ENCODE data around the gene CTSD. TPM values are rescaled to one million over a fixed set of nuclear protein-coding genes. Genes with fewer than 3 reads are reported as not detected.
A peak's percentile ranks its signal among the peaks of the same experiment; 100 is the strongest.
"Not testable (repeated sequence)": the region's sequence is repeated elsewhere in the genome, so short reads cannot be mapped to it uniquely, and the experiment has no call there.

The CTSD gene
- total RNA-seq (2021) = 158 and 161 TPM in 2 replicates
- long read RNA-seq, transcript CTSD-201 (9 exons, 2,123 nt) = major isoform, 1,454 of 1,522 reads
- long read RNA-seq, partial matches to known transcripts = 38 of 1,522 reads
- long read RNA-seq, other reads (novel, unspliced or antisense) = 20 of 1,522 reads

GRCh38 chr11:1763796-1764661, at the start of gene CTSD:
TSS of gene CTSD (minus strand) at chr11:1763927. CDS start at chr11:1763859, 68 bp downstream.
- Histone ChIP-seq H3K9ac (ENCODE audit: extremely low read depth, insufficient read length, low read length) (peak within 1 kb of the TSS; percentile 18), H3K4me1 (ENCODE audit: insufficient read depth, low read length) (peaks cover 3% of the 10 kb centered on the region; the same call in 1 of the 2 replicates), H3K9me3 (ENCODE audit: control insufficient read depth, low read depth, low read length) (no peaks in the 10 kb centered on the region), H4K91ac (ENCODE audit: insufficient read length, low read depth, low read length) (no peak within 1 kb of the TSS), H2BK20ac (ENCODE audit: low read depth, low read length, poor library complexity, severe bottlenecking) (no peak within 1 kb of the TSS), H2BK15ac (ENCODE audit: low read depth, low read length) (no peak within 1 kb of the TSS), H3K23ac (ENCODE audit: insufficient read length, low read depth, low read length) (no peak within 1 kb of the TSS), H4K20me1 (ENCODE audit: control insufficient read depth, insufficient read depth, insufficient read length) (no peaks in the 10 kb centered on the region), H3K79me1 (ENCODE audit: insufficient read depth, low read depth, low read length, poor library complexity, severe bottlenecking) (peaks cover 9% of the 10 kb centered on the region), H3T11ph (ENCODE audit: low read length) (no peak within 1 kb of the TSS), H2BK120ac (ENCODE audit: low read depth, low read length, poor library complexity, severe bottlenecking) (no peak within 1 kb of the TSS), H2AFZ (ENCODE audit: low read length) (no peak within 1 kb of the TSS), H3K27ac (ENCODE audit: insufficient read length, low read depth, low read length) (no peak within 1 kb of the TSS), H2AK5ac (ENCODE audit: insufficient read length, low read length) (no peak within 1 kb of the TSS), H2BK5ac (ENCODE audit: insufficient read length, low read length) (no peak within 1 kb of the TSS), H3K4ac (ENCODE audit: low read depth, low read length) (no peak within 1 kb of the TSS), H3K18ac (ENCODE audit: insufficient read length, low read depth, low read length) (no peak within 1 kb of the TSS), H4K5ac (ENCODE audit: insufficient read length, low read depth, low read length) (no peak within 1 kb of the TSS), H3K14ac (ENCODE audit: insufficient read depth, low read length) (peak within 1 kb of the TSS; percentile 35), H3K79me2 (ENCODE audit: insufficient read depth, low read length) (no peaks in the 10 kb centered on the region; the same call in 1 of the 2 replicates), H3K56ac (ENCODE audit: insufficient read length, low read depth, low read length) (no peak within 1 kb of the TSS), H3K4me2 (ENCODE audit: insufficient read depth, insufficient read length, low read length) (peak within 1 kb of the TSS; percentile 77), H2BK12ac (ENCODE audit: insufficient read length, low read depth, low read length) (no peak within 1 kb of the TSS), H3K23me2 (ENCODE audit: insufficient read length, low read depth, low read length, poor library complexity, severe bottlenecking) (peaks cover 10% of the 10 kb centered on the region), H3K27me3 (ENCODE audit: insufficient read depth, low read length) (no peaks in the 10 kb centered on the region), H4K8ac (replicated peaks; ENCODE audit: insufficient read length, low read depth, low read length) (no peak within 1 kb of the TSS)
- no CpG with 5 or more reads among the region's 85 CpGs for WGBS (ENCODE audit: extremely low coverage, insufficient read length, low lambda C conversion rate)
- DNase-seq = peak; percentile 80
- TF ChIP-seq CTCF (conservative IDR thresholded peaks at IDR 0.05) = no peak
- peak within 1 kb of the TSS in 2 of 3 experiments; percentile 75 to 93; a peak in 4 of 7 replicates for H3K27ac Mint-ChIP-seq
- peaks cover 3% of the 10 kb centered on the region for H3K27me3 Mint-ChIP-seq (ENCODE audit: low read depth)
- H3K36me3 Mint-ChIP-seq (ENCODE audit: insufficient read depth in 1 of 3, low read depth in 3 of 3) = no peaks in the 10 kb centered on the region; a peak in 2 of 7 replicates
- peak within 1 kb of the TSS; percentile 86 to 93 for H3K4me3 Mint-ChIP-seq
- no peaks in the 10 kb centered on the region for H3K9me3 Mint-ChIP-seq
- peaks cover 2 to 8% of the 10 kb centered on the region in 2 experiments; a peak in 3 of 4 replicates for H3K4me1 Mint-ChIP-seq

- not testable (repeated sequence) for H2BK15ac ChIP-seq (ENCODE audit: low read depth, low read length); H3K23me2 ChIP-seq (ENCODE audit: insufficient read length, low read depth, low read length, poor library complexity, severe bottlenecking); H4K8ac ChIP-seq (replicated peaks; ENCODE audit: insufficient read length, low read depth, low read length); H3K4me1 Mint-ChIP-seq; H3K14ac ChIP-seq (ENCODE audit: insufficient read depth, low read length); H3K56ac ChIP-seq (ENCODE audit: insufficient read length, low read depth, low read length); H3K9ac ChIP-seq (ENCODE audit: extremely low read depth, insufficient read length, low read length); H3K18ac ChIP-seq (ENCODE audit: insufficient read length, low read depth, low read length); H3K79me2 ChIP-seq (ENCODE audit: insufficient read depth, low read length); H2AFZ ChIP-seq (ENCODE audit: low read length); H2AK5ac ChIP-seq (ENCODE audit: insufficient read length, low read length); H2BK20ac ChIP-seq (ENCODE audit: low read depth, low read length, poor library complexity, severe bottlenecking); H3K4me3 Mint-ChIP-seq; DNase-seq; H3K4ac ChIP-seq (ENCODE audit: low read depth, low read length); H2BK120ac ChIP-seq (ENCODE audit: low read depth, low read length, poor library complexity, severe bottlenecking); H4K20me1 ChIP-seq (ENCODE audit: control insufficient read depth, insufficient read depth, insufficient read length); H2BK12ac ChIP-seq (ENCODE audit: insufficient read length, low read depth, low read length); H3K4me1 ChIP-seq (ENCODE audit: insufficient read depth, low read length); H3K27ac ChIP-seq (ENCODE audit: insufficient read length, low read depth, low read length); H3K4me2 ChIP-seq (ENCODE audit: insufficient read depth, insufficient read length, low read length); H3K79me1 ChIP-seq (ENCODE audit: insufficient read depth, low read depth, low read length, poor library complexity, severe bottlenecking); H2BK5ac ChIP-seq (ENCODE audit: insufficient read length, low read length); H3T11ph ChIP-seq (ENCODE audit: low read length); H3K23ac ChIP-seq (ENCODE audit: insufficient read length, low read depth, low read length); H4K91ac ChIP-seq (ENCODE audit: insufficient read length, low read depth, low read length); H3K27me3 ChIP-seq (ENCODE audit: insufficient read depth, low read length); H4K5ac ChIP-seq (ENCODE audit: insufficient read length, low read depth, low read length); H3K9me3 ChIP-seq (ENCODE audit: control insufficient read depth, low read depth, low read length); H3K36me3 Mint-ChIP-seq (ENCODE audit: insufficient read depth in 1 of 3, low read depth in 3 of 3); H3K27ac Mint-ChIP-seq
- peaks cover 47% of the 10 kb centered on the region for H3K27me3 Mint-ChIP-seq (ENCODE audit: low read depth)
- WGBS (ENCODE audit: extremely low coverage, insufficient read length, low lambda C conversion rate) = no CpG with 5 or more reads among the region's 9 CpGs
- peaks cover 8 to 10% of the 10 kb centered on the region in 2 experiments; a peak in 4 of 5 replicates for H3K9me3 Mint-ChIP-seq
These were observed 49.6 kb upstream of the CTSD start for GRCh38 chr11:1813356-1813755.
